SU-DHL-6 (cell line): ENCODE measurements around the gene CAV1.

Experiments
- H2AFZ ChIP-seq: fragments of 200-600 bp; sonication (generic); 2 replicates; pipeline ENCODE4 v1.6.1; 2014; ENCODE audit warnings: low read depth, mild to moderate bottlenecking, moderate library complexity, mixed read lengths, antibody characterized with exemption, low read length; ENCODE audit not compliant: severe bottlenecking
- H3F3A ChIP-seq: fragments of 200-600 bp; shearing (Covaris generic); 2 replicates; pipeline ENCODE4 v1.6.0; 2016; ENCODE audit warnings: antibody characterized with exemption, mild to moderate bottlenecking; ENCODE audit not compliant: insufficient read depth
- H3K27ac ChIP-seq: fragments of 200-600 bp; sonication (generic); 2 replicates; pipeline ENCODE4 v1.5.1; 2016; ENCODE audit warnings: low read depth, mild to moderate bottlenecking, low read length, moderate library complexity, mixed read lengths
- H3K27me3 ChIP-seq: fragments of 200-600 bp; sonication (generic), shearing (Covaris generic); 2 replicates; pipeline ENCODE4 v1.6.0; 2014; ENCODE audit warnings: mild to moderate bottlenecking, low read length
- H3K36me3 ChIP-seq: fragments of 200-600 bp; sonication (generic); 2 replicates; pipeline ENCODE4 v1.6.1; 2014; ENCODE audit warnings: mild to moderate bottlenecking, low read length, mixed read lengths
- H3K4me2 ChIP-seq: fragments of 300-600, 200-600 bp; shearing (Covaris generic), sonication (generic); 2 replicates; pipeline ENCODE4 v1.6.0; 2014; ENCODE audit warnings: low read length, low read depth, mild to moderate bottlenecking; ENCODE audit not compliant: poor library complexity, severe bottlenecking
- H3K4me3 ChIP-seq: fragments of 200-600 bp; sonication (generic); 2 replicates; pipeline ENCODE4 v1.5.1; 2014; ENCODE audit warnings: antibody characterized with exemption, low read length, mild to moderate bottlenecking, mixed read lengths; ENCODE audit not compliant: insufficient read depth, poor library complexity, severe bottlenecking
- H3K79me2 ChIP-seq: fragments of 200-600 bp; sonication (generic); 2 replicates; pipeline ENCODE4 v1.6.1; 2014; ENCODE audit warnings: mild to moderate bottlenecking, low read length, moderate library complexity; ENCODE audit not compliant: insufficient read depth
- H3K9ac ChIP-seq: fragments of 200-600 bp; sonication (generic); 2 replicates; pipeline ENCODE4 v1.7.0; 2014; ENCODE audit warnings: mild to moderate bottlenecking, low read length
- H3K9me2 ChIP-seq: fragments of 200-600 bp; sonication (generic); replicated peaks from 2 replicates; pipeline ENCODE4 v1.6.1; 2014; ENCODE audit warnings: low read length; ENCODE audit not compliant: insufficient read depth
- H3K9me3 ChIP-seq: fragments of 200-600 bp; sonication (generic); 2 replicates; pipeline ENCODE4 v1.6.1; 2014; ENCODE audit warnings: low read length, mixed read lengths; ENCODE audit not compliant: insufficient read depth
- H4K20me1 ChIP-seq: fragments of 200-600 bp; sonication (generic); 2 replicates; pipeline ENCODE4 v1.6.1; 2014; ENCODE audit warnings: low read depth, mild to moderate bottlenecking, antibody characterized with exemption, low read length, moderate library complexity, mixed read lengths
- EZH2phosphoT487 ChIP-seq: fragments of 200-600 bp; sonication (generic), shearing (Covaris generic); conservative IDR thresholded peaks from 2 replicates; pipeline ENCODE4 v1.6.1; 2018; ENCODE audit warnings: mild to moderate bottlenecking, antibody characterized with exemption, low read length, moderate library complexity, mixed read lengths
- TF ChIP-seq, protein P1 (sequence below): fragments of 200-600 bp; sonication (generic); IDR thresholded peaks from one replicate; pipeline ENCODE4 v1.5.1; 2017; ENCODE audit warnings: antibody characterized with exemption, mild to moderate bottlenecking, low read length, moderate library complexity; ENCODE audit not compliant: insufficient read depth, poor library complexity, severe bottlenecking

Gene CAV1

DNA sequence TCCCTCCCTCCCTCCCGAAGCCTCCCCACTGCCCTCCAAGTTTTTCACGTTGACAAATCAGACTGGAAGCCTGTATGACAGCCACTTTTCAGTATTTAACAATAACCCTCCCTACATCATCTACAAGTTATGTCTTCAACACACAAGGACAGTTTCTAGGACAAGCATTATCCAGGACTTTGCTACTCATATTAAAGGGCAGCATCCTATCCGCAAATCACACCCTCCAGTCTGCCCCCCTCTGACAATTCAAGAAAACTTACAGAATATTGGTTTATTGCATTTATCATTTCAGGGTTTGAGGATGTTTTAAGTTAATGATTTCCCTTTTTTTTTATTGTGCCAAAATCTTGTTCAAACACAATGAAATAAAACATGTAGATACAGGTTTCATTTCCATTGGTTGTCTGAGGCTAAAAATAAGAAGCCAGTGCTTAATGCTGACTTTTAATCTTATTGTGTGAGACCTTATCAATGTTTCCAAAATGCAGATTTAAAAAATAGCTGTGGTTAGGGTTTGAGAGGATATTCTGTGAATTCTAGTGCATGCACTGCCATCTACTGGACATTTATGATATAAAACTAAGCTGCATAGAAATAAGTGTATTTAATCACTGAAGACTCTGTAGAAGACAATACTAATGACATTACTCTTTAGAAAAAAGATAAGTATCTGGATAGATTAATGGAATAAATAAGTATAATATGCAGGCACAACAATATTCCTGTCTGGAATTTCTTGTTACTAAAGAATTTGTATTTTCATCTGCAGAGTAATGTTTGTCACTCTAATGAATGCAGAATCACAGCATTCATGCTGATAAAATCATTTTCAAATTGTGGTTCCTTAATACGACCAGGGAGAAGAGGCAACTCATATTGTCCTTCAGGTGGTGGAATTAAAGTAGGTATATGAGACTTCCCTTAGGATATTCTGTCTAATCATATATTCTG is 64.1 kb downstream of the CAV1 start:
- Histone ChIP-seq H3K9me2 (no peaks in the 10 kb centered on the region), H3F3A (no peaks in the 10 kb centered on the region), H3K4me2 (no peak overlapping the region), H3K36me3 (no peaks in the 10 kb centered on the region), H3K79me2 (no peaks in the 10 kb centered on the region), H3K9ac (no peak overlapping the region), H3K4me3 (no peak overlapping the region), H3K27ac (no peak overlapping the region), H4K20me1 (no peaks in the 10 kb centered on the region), H3K27me3 (no peaks in the 10 kb centered on the region), H2AFZ (no peak overlapping the region), H3K9me3 (no peaks in the 10 kb centered on the region)
- TF ChIP-seq, protein P1, sequence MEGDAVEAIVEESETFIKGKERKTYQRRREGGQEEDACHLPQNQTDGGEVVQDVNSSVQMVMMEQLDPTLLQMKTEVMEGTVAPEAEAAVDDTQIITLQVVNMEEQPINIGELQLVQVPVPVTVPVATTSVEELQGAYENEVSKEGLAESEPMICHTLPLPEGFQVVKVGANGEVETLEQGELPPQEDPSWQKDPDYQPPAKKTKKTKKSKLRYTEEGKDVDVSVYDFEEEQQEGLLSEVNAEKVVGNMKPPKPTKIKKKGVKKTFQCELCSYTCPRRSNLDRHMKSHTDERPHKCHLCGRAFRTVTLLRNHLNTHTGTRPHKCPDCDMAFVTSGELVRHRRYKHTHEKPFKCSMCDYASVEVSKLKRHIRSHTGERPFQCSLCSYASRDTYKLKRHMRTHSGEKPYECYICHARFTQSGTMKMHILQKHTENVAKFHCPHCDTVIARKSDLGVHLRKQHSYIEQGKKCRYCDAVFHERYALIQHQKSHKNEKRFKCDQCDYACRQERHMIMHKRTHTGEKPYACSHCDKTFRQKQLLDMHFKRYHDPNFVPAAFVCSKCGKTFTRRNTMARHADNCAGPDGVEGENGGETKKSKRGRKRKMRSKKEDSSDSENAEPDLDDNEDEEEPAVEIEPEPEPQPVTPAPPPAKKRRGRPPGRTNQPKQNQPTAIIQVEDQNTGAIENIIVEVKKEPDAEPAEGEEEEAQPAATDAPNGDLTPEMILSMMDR = peak; percentile 63
- TF ChIP-seq EZH2phosphoT487 = no peak

DNA sequence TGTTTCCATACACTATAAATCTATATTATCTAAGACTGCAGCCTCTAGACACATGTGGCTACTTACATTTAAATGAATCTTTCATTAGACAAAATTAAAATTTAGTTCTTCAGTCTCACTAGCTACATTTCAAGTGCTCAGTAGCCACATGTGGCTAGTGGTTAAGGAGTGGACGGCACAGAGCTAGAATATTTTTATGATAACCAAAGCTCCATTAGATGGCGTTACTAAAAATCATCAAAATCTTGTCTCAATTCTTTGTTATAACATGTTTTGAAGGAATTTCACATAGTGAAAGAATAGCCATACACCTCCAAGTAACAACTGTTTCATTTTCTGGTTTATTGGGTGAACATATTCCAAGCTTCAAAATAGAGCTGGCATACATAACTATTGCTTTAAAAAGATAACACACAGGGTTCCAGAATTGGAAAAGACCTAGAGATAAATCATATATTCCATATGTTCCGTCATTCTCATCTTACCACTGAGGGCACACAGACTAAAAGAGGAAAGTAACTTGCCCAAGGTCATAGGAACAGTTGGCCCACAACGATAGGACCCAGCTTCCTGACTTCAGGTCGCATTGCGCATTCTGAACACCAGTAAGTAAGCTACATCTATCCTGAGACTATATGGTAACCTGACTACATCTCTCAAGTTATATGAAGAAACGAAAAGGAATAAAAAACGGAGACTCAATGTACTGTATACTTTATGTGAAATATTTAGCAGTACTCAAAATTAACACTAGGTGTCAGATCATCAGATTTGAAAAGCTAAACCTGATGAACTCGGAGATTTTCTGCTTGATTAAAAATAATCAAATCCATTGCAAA is 66.6 kb downstream of the CAV1 start:
- Histone ChIP-seq H3K9ac (no peak overlapping the region), H3K4me2 (no peak overlapping the region), H3K9me3 (no peaks in the 10 kb centered on the region), H2AFZ (no peak overlapping the region), H3K4me3 (no peak overlapping the region), H3K36me3 (no peaks in the 10 kb centered on the region), H3K27ac (no peak overlapping the region), H3K9me2 (no peaks in the 10 kb centered on the region), H3F3A (no peaks in the 10 kb centered on the region), H4K20me1 (no peaks in the 10 kb centered on the region), H3K79me2 (no peaks in the 10 kb centered on the region), H3K27me3 (no peaks in the 10 kb centered on the region)
- no peak for TF ChIP-seq EZH2phosphoT487
- TF ChIP-seq, protein P1 = no peak

DNA sequence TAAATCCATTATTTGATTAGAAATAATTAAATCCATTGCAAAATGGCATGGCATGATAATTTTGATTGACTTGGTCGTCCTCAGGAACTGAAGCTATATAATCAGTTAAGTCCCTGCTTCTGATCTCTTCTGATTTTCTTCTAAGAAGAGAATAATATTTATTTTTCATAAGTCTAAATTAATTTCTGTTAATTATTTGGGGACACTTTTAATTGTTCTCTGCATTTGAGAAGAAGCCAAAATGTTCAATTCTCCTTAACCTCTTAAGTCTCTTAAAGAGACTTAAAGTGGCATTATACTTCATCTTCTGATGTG is 67.2 kb downstream of the CAV1 start:
- Histone ChIP-seq H3K27me3 (no peaks in the 10 kb centered on the region), H2AFZ (no peak overlapping the region), H3K9me3 (no peaks in the 10 kb centered on the region), H3F3A (no peaks in the 10 kb centered on the region), H3K4me3 (no peak overlapping the region), H3K36me3 (no peaks in the 10 kb centered on the region), H3K79me2 (no peaks in the 10 kb centered on the region), H4K20me1 (no peaks in the 10 kb centered on the region), H3K9me2 (no peaks in the 10 kb centered on the region), H3K27ac (no peak overlapping the region), H3K9ac (no peak overlapping the region), H3K4me2 (no peak overlapping the region)
- TF ChIP-seq, protein P1 = no peak
- no peak for TF ChIP-seq EZH2phosphoT487
